WTC11 (cell line): ENCODE results near the gene VEGFA. TPM values are rescaled to one million over a fixed set of nuclear protein-coding genes. Genes with fewer than 3 reads are reported as not detected.

Source experiments
- CREB1 ChIP-seq: sonication (generic); formaldehyde crosslinking; IDR thresholded peaks from 2 replicates; pipeline ENCODE4 v1.8.0; 2023; ENCODE audit warnings: mild to moderate bottlenecking, missing genetic modification reagents
- CREM ChIP-seq: sonication (generic); formaldehyde crosslinking; IDR thresholded peaks from 2 replicates; pipeline ENCODE4 v1.8.1; 2022; ENCODE audit warnings: mild to moderate bottlenecking, missing genetic modification reagents, moderate library complexity
- E2F4 ChIP-seq: sonication (generic); formaldehyde crosslinking; IDR thresholded peaks from 2 replicates; pipeline ENCODE4 v1.8.1; 2022; ENCODE audit warnings: low read depth, mild to moderate bottlenecking, moderate library complexity, missing genetic modification reagents, borderline replicate concordance
- FOXP4 ChIP-seq: sonication (generic); formaldehyde crosslinking; IDR thresholded peaks from 2 replicates; pipeline ENCODE4 v1.8.0; 2022; ENCODE audit warnings: mild to moderate bottlenecking, missing genetic modification reagents
- IRF1 ChIP-seq: sonication (generic); formaldehyde crosslinking; IDR thresholded peaks from 2 replicates; pipeline ENCODE4 v1.8.0; 2023; ENCODE audit warnings: missing genetic modification reagents
- MAX ChIP-seq: sonication (generic); formaldehyde crosslinking; IDR thresholded peaks from 2 replicates; pipeline ENCODE4 v1.8.0; 2022; ENCODE audit warnings: mild to moderate bottlenecking, missing genetic modification reagents
- NFE2L1 ChIP-seq: sonication (generic); formaldehyde crosslinking; IDR thresholded peaks from 2 replicates; pipeline ENCODE4 v1.8.1; 2023; ENCODE audit warnings: missing genetic modification reagents
- PREB ChIP-seq: sonication (generic); formaldehyde crosslinking; IDR thresholded peaks from 2 replicates; pipeline ENCODE4 v1.8.1; 2022; ENCODE audit warnings: mild to moderate bottlenecking, missing genetic modification reagents, moderate library complexity, borderline replicate concordance
- SOX15 ChIP-seq: fragments of 250-450 bp; sonication (Bioruptor Pico); IDR thresholded peaks from 2 replicates; pipeline ENCODE4 v1.9.0; 2021; ENCODE audit warnings: mild to moderate bottlenecking
- STAT6 ChIP-seq: sonication (generic); formaldehyde crosslinking; conservative IDR thresholded peaks from 2 replicates; pipeline ENCODE4 v1.8.1; 2023; ENCODE audit warnings: mild to moderate bottlenecking, low read depth, missing genetic modification reagents, moderate library complexity
- TCF7 ChIP-seq: sonication (generic); formaldehyde crosslinking; IDR thresholded peaks from 2 replicates; pipeline ENCODE4 v1.8.0; 2022; ENCODE audit warnings: mild to moderate bottlenecking, low read depth, missing genetic modification reagents, moderate library complexity
- ZNF281 ChIP-seq: sonication (generic); formaldehyde crosslinking; IDR thresholded peaks from 2 replicates; pipeline ENCODE4 v1.8.0; 2023; ENCODE audit warnings: mild to moderate bottlenecking, missing genetic modification reagents
- ZNF396 ChIP-seq: fragments of 250-450 bp; sonication (Bioruptor Pico); IDR thresholded peaks from 2 replicates; pipeline ENCODE4 v1.8.0; 2021; ENCODE audit warnings: mild to moderate bottlenecking, moderate library complexity, borderline replicate concordance
- ZNF532 ChIP-seq: fragments of 250-450 bp; sonication (Bioruptor Pico); IDR thresholded peaks from 2 replicates; pipeline ENCODE4 v1.9.0; 2021; ENCODE audit warnings: mild to moderate bottlenecking, borderline replicate concordance
- total RNA-seq: library from RNA; stranded (reverse); gene quantifications from 3 replicates; pipeline ENCODE4 v1.2.3, GENCODE V29; 2021

The VEGFA gene
- total RNA-seq, 1 experiment from 2014 or later: 43.8 TPM

GRCh38 chr6:43795421-43795820, 25.4 kb downstream of the VEGFA start (continued):
- no peak for TF ChIP-seq ZNF281
- TF ChIP-seq STAT6: no peak
- no peak for TF ChIP-seq ZNF532 (CRISPR knock-in tag)
- TF ChIP-seq PREB (CRISPR knock-in tag): no peak
- TF ChIP-seq MAX: no peak
- no peak for TF ChIP-seq SOX15
- TF ChIP-seq CREM (CRISPR knock-in tag): no peak
- no peak for TF ChIP-seq TCF7 (CRISPR knock-in tag)
- TF ChIP-seq E2F4 (CRISPR knock-in tag): no peak
- TF ChIP-seq IRF1: no peak
- no peak for TF ChIP-seq FOXP4 (CRISPR knock-in tag)
- no peak for TF ChIP-seq NFE2L1 (CRISPR knock-in tag)
- no peak for TF ChIP-seq CREB1 (CRISPR knock-in tag)
- no peak for TF ChIP-seq ZNF396 (CRISPR knock-in tag)
